Measurements from ENCODE around the gene TMEM132E.
"Not testable (repeated sequence)": the region's sequence is repeated elsewhere in the genome, so short reads cannot be mapped to it uniquely, and the experiment has no call there.

Gene TMEM132E, protein sequence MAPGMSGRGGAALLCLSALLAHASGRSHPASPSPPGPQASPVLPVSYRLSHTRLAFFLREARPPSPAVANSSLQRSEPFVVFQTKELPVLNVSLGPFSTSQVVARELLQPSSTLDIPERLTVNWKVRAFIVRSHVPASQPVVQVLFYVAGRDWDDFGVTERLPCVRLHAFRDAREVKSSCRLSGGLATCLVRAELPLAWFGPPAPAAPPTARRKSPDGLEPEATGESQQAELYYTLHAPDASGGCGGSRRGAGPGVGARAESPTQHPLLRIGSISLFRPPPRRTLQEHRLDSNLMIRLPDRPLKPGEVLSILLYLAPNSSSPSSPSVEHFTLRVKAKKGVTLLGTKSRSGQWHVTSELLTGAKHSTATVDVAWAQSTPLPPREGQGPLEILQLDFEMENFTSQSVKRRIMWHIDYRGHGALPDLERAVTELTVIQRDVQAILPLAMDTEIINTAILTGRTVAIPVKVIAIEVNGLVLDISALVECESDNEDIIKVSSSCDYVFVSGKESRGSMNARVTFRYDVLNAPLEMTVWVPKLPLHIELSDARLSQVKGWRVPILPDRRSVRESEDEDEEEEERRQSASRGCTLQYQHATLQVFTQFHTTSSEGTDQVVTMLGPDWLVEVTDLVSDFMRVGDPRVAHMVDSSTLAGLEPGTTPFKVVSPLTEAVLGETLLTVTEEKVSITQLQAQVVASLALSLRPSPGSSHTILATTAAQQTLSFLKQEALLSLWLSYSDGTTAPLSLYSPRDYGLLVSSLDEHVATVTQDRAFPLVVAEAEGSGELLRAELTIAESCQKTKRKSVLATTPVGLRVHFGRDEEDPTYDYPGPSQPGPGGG (N-terminal part only)

DNA sequence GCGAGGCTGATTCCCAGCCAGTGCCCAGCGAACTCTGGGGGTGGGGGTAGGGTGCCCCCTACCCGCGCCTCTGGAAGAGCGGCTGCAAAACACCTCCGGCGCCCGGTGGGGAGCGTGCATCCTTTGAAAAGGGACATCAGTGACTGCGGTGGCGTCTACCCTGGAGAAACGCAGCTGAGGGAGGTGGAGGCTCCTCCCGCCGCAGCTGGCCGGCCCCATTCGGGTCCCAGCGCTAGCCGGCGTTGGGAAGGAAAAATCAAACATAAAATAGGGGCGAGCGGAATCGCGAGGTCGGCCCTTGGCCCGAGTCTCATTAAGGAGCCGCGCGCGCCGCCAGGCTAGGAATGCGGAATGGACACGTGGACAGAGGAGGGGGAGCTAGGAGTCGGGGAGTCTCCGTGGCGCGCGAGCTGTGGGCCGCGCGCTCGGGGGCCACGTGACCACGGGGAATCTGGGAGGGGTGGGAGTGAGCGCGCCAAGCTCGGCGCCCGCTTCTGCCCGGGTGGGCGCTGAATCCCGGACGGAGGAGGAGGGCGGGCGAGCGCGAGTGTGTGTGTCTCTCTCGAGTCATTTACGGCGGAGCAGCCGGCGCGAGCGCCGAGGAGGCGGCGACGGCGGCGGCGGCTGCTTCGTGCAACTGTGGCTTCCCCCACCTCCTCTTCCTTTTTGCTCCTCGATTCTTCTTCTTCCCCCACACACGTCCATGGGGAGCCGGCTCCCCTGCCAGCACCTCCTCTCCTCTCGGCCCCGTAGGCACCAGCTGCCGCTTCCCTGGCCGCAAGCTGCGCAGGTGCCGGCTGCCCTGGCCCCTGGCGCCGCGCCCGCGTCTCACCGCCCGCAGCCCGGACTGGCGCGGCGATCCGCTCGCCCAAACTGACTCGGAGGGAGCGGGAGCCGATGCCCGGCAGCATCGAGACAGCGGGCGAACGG, at the start of gene TMEM132E:
Gene TMEM132E (plus strand): TSS at position 566 of the 930 bp plus-strand sequence. CDS start 1,495 bp downstream, outside the sequence.
- DNase-seq, result no peak

DNA sequence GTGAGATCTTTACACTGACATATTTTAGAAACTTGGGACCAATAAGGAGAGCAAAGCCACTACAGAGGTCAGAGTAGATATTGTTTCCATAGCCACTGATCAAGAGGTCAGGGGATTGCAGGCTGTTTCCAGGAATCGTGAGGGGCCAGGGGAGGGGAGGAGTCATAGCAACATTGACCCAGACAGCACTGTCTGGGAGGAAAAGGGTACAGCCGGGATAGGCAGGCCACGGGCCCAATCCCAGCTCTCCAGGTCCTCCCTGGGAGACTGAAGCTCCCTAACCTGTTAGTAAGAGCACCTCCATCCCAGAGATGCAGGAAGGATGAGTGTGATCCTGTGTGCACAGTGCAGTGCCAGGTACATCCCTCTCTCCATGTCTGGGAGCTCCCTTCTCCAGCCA, 48.5 kb upstream of the TMEM132E start:
- no peak for DNase-seq

DNA sequence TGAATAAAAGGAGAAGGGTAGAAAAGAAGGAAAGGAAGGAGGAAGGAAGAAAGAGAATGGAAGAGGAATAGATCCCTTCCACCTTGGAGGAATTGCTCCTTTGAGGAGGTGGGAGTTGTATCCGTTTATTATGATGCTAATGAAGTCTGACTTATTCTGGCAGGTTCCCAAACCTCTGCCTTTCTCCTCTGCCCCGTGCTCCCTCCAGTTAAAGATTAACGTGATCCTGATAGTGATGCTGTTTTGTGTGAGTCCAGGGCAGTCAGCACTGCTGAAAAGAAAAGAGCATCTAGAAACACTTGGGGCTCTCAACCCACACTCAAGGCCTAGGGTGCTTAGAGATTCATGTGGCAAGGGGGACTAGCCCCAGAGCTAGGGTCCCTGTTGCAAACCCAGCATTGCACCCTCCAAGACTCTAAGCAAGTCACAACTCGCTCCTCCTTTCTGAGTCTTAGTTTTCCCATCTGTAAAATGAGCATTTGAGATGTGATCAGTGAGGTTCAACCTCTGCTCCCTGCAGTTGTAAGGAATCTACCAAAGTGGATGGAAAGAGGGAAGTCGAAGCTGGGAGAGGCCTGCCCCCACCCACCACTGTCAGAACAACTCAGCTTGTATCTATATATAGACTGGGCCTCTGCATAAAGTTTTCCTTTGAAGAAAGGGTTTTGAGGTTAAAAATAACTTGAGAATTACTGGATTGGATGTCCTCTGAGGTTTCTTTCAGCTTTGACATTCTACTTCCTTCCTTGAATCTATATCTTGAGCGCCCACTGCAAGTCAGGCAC, 46.9 kb upstream of the TMEM132E start:
- DNase-seq, result no peak

GRCh38 chr17:34533806-34534527, 45.4 kb upstream of the TMEM132E start:
- no peak for DNase-seq

GRCh38 chr17:34537445-34537844, 41.9 kb upstream of the TMEM132E start:
- no peak for DNase-seq

GRCh38 chr17:34538582-34538981, 40.8 kb upstream of the TMEM132E start:
- not testable (repeated sequence) for DNase-seq

GRCh38 chr17:34539881-34540280, 39.5 kb upstream of the TMEM132E start:
- no peak for DNase-seq

- DNase-seq, result peak; percentile 46
These were observed 36.6 kb upstream of the TMEM132E start for GRCh38 chr17:34542700-34543336.

GRCh38 chr17:34547453-34548063, 31.8 kb upstream of the TMEM132E start:
- no peak for DNase-seq

- DNase-seq, result no peak
These were observed 29.4 kb upstream of the TMEM132E start for GRCh38 chr17:34549966-34550365.

DNA sequence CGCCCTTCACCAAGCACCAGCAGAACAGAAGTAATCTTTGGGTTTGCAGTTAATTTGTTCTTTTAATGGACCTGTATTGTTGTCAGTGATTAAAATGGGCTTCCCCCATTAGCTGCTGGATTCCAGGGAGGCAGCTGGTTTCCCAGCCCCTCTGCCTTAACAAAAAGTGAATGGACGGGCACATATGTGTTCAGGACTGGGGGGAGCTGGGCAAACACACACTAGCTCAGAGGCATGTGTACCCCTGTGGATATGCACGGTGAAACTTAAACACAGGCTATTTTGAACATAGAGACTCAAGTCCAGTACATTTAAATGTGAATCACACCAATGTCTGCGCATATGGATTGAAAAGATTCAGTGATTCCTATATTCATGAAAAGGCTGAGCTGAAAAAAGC, 25.5 kb upstream of the TMEM132E start:
- DNase-seq, result no peak

DNA sequence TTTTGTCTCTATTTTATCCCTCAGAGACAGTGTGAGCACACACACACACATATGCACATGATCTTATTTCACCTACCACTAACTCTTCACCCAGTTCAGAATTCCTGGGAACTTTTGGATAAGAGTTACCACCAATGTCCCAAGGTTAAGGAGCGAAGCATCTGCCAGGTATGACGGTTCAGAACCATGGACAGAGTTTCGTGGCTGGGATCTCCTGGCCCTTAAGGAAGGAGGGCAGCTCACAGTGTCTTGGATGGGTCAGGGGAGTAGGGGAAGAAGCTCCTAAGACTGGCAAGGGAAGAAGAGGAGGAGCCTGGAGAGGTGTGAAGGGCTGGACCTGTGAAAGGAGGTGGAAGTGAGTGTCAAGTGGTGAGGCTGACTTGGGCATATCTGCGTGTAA, 23.0 kb upstream of the TMEM132E start:
- no peak for DNase-seq

DNA sequence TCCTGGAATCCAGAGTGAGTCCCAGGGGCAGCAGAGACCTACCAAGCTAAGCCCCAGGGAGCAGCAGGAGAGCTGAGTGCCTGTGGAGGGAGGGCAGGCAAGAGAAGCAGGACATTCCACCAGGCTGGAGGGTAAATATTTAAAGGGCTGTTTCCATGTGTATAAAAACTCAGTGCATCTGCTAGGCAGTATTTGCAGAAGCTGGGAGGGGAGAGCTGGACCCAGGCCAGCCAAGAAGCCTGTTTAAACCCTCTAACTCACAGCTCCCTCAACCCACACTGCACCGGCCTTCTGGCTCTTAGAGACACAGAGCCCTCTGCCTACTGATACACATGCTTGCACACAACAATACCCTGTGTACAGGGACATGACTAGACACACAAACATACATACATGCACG, 22.5 kb upstream of the TMEM132E start:
- no peak for DNase-seq

DNA sequence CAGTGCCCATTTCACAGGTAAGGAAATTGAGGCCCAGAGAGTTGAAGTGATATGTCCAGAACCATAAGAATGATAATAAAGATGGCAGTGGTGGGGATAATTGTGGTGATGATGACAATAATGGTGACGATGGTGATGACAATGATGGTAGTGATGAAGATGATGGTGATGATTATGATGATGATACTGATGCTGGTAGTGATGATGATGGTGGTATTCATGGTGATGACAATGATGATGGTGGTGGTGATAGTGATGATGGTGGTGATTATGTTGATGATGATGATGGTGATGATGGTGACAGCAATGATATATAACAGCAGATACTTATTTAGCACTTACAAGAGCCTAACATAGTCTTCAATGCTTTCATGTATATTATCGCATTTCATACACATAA, 18.1 kb upstream of the TMEM132E start:
- DNase-seq, result no peak

DNA sequence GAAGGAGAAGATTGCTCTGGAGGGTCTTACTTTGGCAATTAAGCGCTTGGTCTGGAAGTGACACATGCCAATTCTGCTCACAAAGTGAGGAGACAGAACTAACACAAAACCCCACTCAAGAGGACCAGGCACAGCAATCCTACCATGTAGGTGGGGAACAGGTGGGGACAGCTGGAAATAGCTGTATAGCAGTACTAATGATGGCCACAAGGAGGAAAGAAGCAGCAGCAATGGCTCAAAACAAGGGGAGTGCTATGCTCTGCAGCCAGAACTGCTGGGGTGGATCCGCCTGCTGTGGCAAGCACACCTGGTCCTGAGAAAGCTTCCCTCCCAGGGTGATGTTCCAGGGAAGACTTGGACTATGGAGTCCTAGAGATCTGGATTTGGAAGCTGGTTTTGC, 17.0 kb upstream of the TMEM132E start:
- DNase-seq, result no peak

- DNase-seq, result no peak
These were observed 13.7 kb upstream of the TMEM132E start for GRCh38 chr17:34565713-34566112.

- no peak for DNase-seq
These were observed 13.2 kb upstream of the TMEM132E start for GRCh38 chr17:34566201-34566600.

DNA sequence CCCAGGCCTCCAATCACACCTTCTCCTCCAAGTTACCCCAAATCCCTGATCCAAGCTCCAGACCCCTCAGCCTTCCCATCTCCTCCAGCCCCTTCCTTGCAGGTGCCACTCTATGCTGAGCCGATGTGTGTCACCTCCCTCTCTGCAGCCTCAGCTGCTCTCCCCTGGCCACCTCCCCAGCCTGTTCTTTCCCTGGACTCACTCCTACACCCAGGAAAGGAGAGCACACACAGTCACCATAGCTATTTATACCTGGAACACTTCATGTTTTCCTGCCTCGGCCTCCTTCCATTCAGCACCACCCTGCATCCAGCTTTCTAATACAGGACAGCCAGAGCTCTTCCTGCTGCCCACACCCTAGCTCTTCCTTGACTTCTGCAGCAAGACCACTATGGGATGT, 12.5 kb upstream of the TMEM132E start:
- DNase-seq, result no peak

DNA sequence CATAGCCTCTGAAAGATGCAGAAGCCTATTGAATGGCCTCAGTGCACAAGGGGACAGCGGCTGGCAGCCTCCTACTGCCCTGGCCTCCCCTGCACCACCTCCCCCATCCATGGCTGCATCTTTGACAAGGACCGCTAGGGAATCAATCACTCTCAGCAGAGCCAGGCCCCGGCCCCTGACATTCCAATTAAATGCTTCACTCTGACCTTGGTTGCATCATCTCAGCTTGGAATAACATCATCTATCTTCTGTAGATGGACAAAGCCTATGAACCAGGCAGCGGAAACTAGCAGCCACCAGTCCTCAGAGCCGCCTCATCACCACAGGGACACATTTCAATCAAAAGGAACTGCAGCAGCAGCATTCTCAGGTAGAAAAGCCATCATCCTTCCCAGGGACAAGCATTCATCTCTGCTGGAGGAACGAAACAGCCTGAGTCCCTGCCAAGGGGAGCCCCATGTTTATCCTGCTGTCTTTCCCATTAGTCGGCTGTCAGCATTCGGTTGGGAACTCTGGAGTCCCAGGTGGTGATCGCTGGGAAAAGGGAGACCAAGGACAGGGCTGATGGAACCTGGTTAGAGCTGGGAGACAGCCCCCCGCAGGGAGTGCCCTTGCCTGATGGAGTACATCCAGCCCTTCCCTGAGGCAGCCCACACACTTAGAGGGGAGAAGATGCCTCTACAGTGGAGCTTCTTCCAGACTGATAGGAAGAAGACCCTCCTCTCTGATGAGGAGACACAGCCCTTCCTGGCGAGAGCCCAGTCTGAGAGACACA, 11.5 kb upstream of the TMEM132E start:
- DNase-seq, result no peak

DNA sequence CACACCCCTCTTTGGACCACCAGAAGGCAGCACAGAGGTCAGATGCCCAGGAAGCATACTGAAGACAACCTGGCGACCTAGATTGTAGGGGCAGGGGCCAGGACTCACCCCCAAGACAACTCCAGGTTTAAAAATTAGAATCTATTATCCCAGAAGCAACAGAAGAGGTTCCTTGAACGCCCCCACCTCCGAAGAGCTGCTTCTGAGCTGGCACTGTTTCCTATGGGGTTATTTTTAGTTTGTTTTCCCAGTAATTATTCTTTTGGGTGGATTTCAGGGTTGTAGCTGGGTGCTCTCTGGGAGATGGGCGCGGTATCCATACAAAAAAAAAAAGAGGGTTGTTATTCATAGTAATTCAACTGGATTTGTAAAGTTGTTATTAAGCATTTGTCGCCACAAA, 10.4 kb upstream of the TMEM132E start:
- no peak for DNase-seq
